Measurements from ENCODE around the gene DLGAP1. TPM values are rescaled to one million over a fixed set of nuclear protein-coding genes. Genes with fewer than 3 reads are reported as not detected.
A peak's percentile ranks its signal among the peaks of the same experiment; 100 is the strongest.

Gene DLGAP1
- total RNA-seq, 1 experiment from 2014 or later, result 0.07 TPM

DNA sequence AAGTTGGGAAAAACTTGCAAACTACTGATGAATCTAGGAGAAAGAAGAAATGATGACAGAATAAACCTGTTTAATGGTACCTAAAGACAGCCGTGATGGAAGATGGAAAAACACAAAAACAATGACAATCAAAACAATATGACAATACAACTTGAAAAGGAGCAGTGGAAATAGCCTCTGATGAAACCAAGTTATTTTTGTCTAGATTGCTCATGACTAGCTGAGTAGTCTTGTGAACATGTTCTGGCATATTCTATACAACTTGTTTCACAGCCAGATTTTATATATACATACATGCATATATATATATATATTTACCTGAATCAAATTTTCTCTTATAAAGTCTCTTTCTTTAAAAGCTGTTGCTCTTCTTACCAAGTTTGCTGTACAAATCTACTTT lies 566.0 kb downstream of the DLGAP1 start:
- Mint-ChIP-seq H3K36me3 (ENCODE audit: insufficient read depth, unreplicated experiment) (no peaks in the 10 kb centered on the region), H3K4me1 (ENCODE audit: low read depth, unreplicated experiment) (peaks cover 20% of the 10 kb centered on the region), H3K4me3 (ENCODE audit: unreplicated experiment) (no peak overlapping the region), H3K27ac (ENCODE audit: unreplicated experiment) (no peak overlapping the region), H3K27me3 (ENCODE audit: insufficient read depth, unreplicated experiment) (no peaks in the 10 kb centered on the region), H3K9me3 (ENCODE audit: unreplicated experiment) (no peaks in the 10 kb centered on the region)
- Histone ChIP-seq H3K4me1 (peaks cover 19% of the 10 kb centered on the region), H3K27me3 (replicated peaks; ENCODE audit: control insufficient read depth, insufficient read depth, low read length) (no peaks in the 10 kb centered on the region), H3K9me3 (no peaks in the 10 kb centered on the region), H3K4me3 (ENCODE audit: low read depth, low read length) (no peak overlapping the region), H3K36me3 (ENCODE audit: control insufficient read depth, insufficient read depth, low read length) (no peaks in the 10 kb centered on the region)
- intact Hi-C loops (cut with micrococcal nuclease; ENCODE audit: unreplicated experiment), result loop anchor here (10.0 kb wide), 1 partner anchor 56 kb away; no protein-coding TSS in a partner anchor
- no peak for DNase-seq
- BruUV-seq (replicated peaks), result no TSS peak
- POLR2A ChIA-PET, result no interaction called here
- CTCF ChIA-PET, result no interaction called here
- TF ChIP-seq, protein P1, sequence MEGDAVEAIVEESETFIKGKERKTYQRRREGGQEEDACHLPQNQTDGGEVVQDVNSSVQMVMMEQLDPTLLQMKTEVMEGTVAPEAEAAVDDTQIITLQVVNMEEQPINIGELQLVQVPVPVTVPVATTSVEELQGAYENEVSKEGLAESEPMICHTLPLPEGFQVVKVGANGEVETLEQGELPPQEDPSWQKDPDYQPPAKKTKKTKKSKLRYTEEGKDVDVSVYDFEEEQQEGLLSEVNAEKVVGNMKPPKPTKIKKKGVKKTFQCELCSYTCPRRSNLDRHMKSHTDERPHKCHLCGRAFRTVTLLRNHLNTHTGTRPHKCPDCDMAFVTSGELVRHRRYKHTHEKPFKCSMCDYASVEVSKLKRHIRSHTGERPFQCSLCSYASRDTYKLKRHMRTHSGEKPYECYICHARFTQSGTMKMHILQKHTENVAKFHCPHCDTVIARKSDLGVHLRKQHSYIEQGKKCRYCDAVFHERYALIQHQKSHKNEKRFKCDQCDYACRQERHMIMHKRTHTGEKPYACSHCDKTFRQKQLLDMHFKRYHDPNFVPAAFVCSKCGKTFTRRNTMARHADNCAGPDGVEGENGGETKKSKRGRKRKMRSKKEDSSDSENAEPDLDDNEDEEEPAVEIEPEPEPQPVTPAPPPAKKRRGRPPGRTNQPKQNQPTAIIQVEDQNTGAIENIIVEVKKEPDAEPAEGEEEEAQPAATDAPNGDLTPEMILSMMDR (IDR thresholded peaks at IDR 0.05; ENCODE audit: insufficient read depth in 1 of 2, low read depth in 1 of 2, low read length in 1 of 2, severe bottlenecking in 1 of 2, unreplicated experiment in 1 of 2), result no peak

DNA sequence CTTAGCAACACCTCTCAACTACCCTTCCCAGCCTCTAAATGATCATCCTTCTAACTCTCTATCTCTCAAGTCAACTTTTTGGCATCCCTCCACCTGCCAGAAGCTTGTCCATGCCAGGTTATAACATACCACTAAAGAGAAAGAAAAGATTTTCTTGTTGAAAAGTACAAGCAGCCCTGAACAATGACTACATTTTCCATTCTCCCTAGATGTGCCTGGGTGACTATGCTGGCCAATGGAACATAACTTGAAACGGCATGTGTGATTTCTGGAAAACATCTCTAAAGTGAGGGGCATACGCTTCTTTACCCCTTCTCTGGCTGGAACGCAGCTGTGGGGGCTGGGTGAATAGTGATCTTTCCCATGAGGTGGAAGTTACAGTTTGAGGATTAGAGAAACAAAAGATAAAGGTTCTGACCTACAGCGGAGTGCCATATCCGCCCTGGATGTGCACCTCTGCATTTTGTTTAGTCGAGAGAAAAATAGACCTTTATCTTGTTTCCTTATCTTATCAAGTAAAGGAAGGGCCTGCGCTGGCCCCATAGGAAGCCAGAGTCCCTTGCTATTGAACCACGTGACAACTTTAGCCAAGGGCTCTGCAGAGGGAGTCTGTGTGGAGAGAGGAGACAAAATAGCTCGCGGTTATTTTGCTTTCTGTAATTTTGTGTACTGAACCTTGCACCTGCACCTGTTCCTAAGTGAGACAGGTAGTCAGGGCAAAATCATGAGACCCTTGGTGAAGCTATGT lies 568.4 kb downstream of the DLGAP1 start:
- ChIA-PET CTCF (interaction anchor here (1.0 to 1.4 kb wide), 4 partner anchors 20 to 116 kb away, joined by 3 to 6 read pairs (median 3); no protein-coding TSS in a partner anchor), POLR2A (interaction anchor here (0.6 kb wide), 1 partner anchor 87 kb away, joined by 6 read pairs; no protein-coding TSS in a partner anchor)
- no peaks in the 10 kb centered on the region for H3K36me3 ChIP-seq (ENCODE audit: control insufficient read depth, insufficient read depth, low read length)
- TF ChIP-seq, protein P1 (IDR thresholded peaks at IDR 0.05; ENCODE audit: insufficient read depth in 1 of 2, low read depth in 1 of 2, low read length in 1 of 2, severe bottlenecking in 1 of 2, unreplicated experiment in 1 of 2), result no peak
- DNase-seq, result peak; percentile 66 to 79
- no peaks in the 10 kb centered on the region for H3K9me3 ChIP-seq
- Mint-ChIP-seq H3K27me3 (ENCODE audit: insufficient read depth, unreplicated experiment) (no peaks in the 10 kb centered on the region), H3K9me3 (ENCODE audit: unreplicated experiment) (no peaks in the 10 kb centered on the region), H3K4me3 (ENCODE audit: unreplicated experiment) (peak overlapping the region; percentile 53), H3K36me3 (ENCODE audit: insufficient read depth, unreplicated experiment) (no peaks in the 10 kb centered on the region), H3K27ac (ENCODE audit: unreplicated experiment) (peak overlapping the region; percentile 12), H3K4me1 (ENCODE audit: low read depth, unreplicated experiment) (peaks cover 20% of the 10 kb centered on the region)
- H3K4me1 ChIP-seq, result peaks cover 19% of the 10 kb centered on the region
- H3K4me3 ChIP-seq (ENCODE audit: low read depth, low read length), result peak overlapping the region; percentile 10; the same call in 1 of the 2 replicates
- no peaks in the 10 kb centered on the region for H3K27me3 ChIP-seq (replicated peaks; ENCODE audit: control insufficient read depth, insufficient read depth, low read length)
- intact Hi-C loops (cut with micrococcal nuclease; ENCODE audit: unreplicated experiment), result loop anchor here (1.0 to 10.0 kb wide), 3 partner anchors 20 to 109 kb away; no protein-coding TSS in a partner anchor
- BruUV-seq (replicated peaks), result no TSS peak

DNA sequence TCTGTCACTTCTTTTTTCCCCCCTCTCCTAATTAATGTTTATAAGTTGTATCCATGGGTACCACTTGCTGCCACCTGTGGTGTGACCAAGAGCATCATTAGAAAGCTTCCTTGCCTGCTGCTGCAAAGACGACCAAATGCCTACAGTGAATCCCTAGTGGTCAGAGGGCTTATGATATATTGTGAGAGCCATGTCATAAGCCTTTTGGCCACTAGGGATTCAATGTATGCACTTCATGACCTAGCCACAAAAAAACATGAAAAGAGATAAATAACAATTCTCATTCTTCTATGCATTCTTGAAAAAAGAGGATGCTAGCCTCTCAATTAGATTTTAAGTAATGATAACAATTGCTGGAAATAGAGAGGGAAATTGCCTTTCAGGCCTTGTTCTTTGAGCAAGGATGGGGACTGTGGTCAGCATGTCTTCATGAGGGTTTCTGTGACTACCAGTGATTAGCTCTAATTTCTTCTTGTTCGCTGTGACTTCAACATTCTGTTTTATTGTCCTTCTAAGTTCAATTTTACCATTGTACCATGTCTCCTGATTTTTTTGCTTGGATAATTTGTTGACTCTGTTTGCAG lies 569.8 kb downstream of the DLGAP1 start:
- H3K4me3 Mint-ChIP-seq (ENCODE audit: unreplicated experiment), result no peak overlapping the region
- intact Hi-C loops (cut with micrococcal nuclease; ENCODE audit: unreplicated experiment), result loop anchor here (10.0 kb wide), 1 partner anchor 60 kb away; no protein-coding TSS in a partner anchor

More for the DNA sequence above, 569.8 kb downstream of the DLGAP1 start:
- H3K4me1 Mint-ChIP-seq (ENCODE audit: low read depth, unreplicated experiment), result peaks cover 20% of the 10 kb centered on the region
- BruUV-seq (replicated peaks), result no TSS peak
- peaks cover 19% of the 10 kb centered on the region for H3K4me1 ChIP-seq
- no peaks in the 10 kb centered on the region for H3K27me3 ChIP-seq (replicated peaks; ENCODE audit: control insufficient read depth, insufficient read depth, low read length)
- no peaks in the 10 kb centered on the region for H3K36me3 Mint-ChIP-seq (ENCODE audit: insufficient read depth, unreplicated experiment)
- no peaks in the 10 kb centered on the region for H3K9me3 ChIP-seq
- TF ChIP-seq, protein P1 (IDR thresholded peaks at IDR 0.05; ENCODE audit: insufficient read depth in 1 of 2, low read depth in 1 of 2, low read length in 1 of 2, severe bottlenecking in 1 of 2, unreplicated experiment in 1 of 2), result peak; percentile 33 to 48
- DNase-seq, result peak in 1 of 2 experiments; percentile 25
- H3K36me3 ChIP-seq (ENCODE audit: control insufficient read depth, insufficient read depth, low read length), result no peaks in the 10 kb centered on the region
- ChIA-PET CTCF (interaction anchor here (0.8 to 1.4 kb wide), 6 partner anchors 9 to 114 kb away, joined by 3 to 4 read pairs (median 3); no protein-coding TSS in a partner anchor), POLR2A (no interaction called here)
- no peak overlapping the region for H3K27ac Mint-ChIP-seq (ENCODE audit: unreplicated experiment)
- H3K27me3 Mint-ChIP-seq (ENCODE audit: insufficient read depth, unreplicated experiment), result no peaks in the 10 kb centered on the region
- no peaks in the 10 kb centered on the region for H3K9me3 Mint-ChIP-seq (ENCODE audit: unreplicated experiment)
- no peak overlapping the region for H3K4me3 ChIP-seq (ENCODE audit: low read depth, low read length)

Data from Caco-2 (cell line).